GM12878 (cell line): ENCODE data around the gene TMEM150C. TPM values are rescaled to one million over a fixed set of nuclear protein-coding genes. Genes with fewer than 3 reads are reported as not detected.

ENCODE experiments used
- ATAC-seq: fragments of 200-7000 bp; cut with Tn5 transposase; 3 replicates; pipeline ENCODE4 v1.9.1; 2020; ENCODE audit warnings: mild to moderate bottlenecking, moderate library complexity
- BruUV-seq: library from RNA; stranded (reverse); fragments of 400-500 nt; replicated peaks from 2 replicates; lab custom pipeline; 2021; lab: Mats Ljungman, UMichigan
- CTCF ChIA-PET: fragments of 300-600 bp; sonication (Branson Sonifier 250); formaldehyde crosslinking; extraction: SDS; loops from one replicate; lab custom pipeline; 2021; ENCODE audit warnings: inconsistent platforms; lab: Yijun Ruan, JAX
- POLR2A ChIA-PET: fragments of 350-600 bp; formaldehyde crosslinking; extraction: SDS; loops from one replicate; lab custom pipeline; 2021; ENCODE audit warnings: inconsistent platforms; lab: Charles Lee
- RAD21 ChIA-PET: fragments of 300-600 bp; sonication (Branson Sonifier 250); formaldehyde crosslinking; loops from one replicate; lab custom pipeline; 2023; ENCODE audit warnings: antibody characterized with exemption; ENCODE audit not compliant: unreplicated experiment; lab: Charles Lee
- SMC1A ChIA-PET: fragments of 300-600 bp; sonication (Branson Sonifier 250); formaldehyde crosslinking; loops from one replicate; lab custom pipeline; 2023; ENCODE audit not compliant: unreplicated experiment, uncharacterized antibody; lab: Charles Lee
- DNase-seq: peaks from one replicate; pipeline ENCODE4 v3.0.0-alpha.2; 2011; ENCODE audit warnings: low read depth, low spot score
- FAIRE-seq: peaks from 3 replicates; lab custom pipeline; 2011; peaks lifted over from hg19 to GRCh38; lab: Jason Lieb, UNC
- H2AFZ ChIP-seq: 2 replicates; pipeline ENCODE4 v1.6.0; 2011; ENCODE audit warnings: low read depth, low read length, control low read depth; ENCODE audit not compliant: control insufficient read depth
- H3K27ac ChIP-seq: 2 replicates; pipeline ENCODE4 v1.5.1; 2011; ENCODE audit warnings: control low read depth; ENCODE audit not compliant: control insufficient read depth, insufficient read depth
- H3K27me3 ChIP-seq, 2 experiments: replicated peaks in 1 of 2; 2 replicates each; pipeline versions ENCODE4 v1.6.0 to v1.6.1; 2011; ENCODE audit warnings: low read length in 1 of 2; ENCODE audit not compliant: control insufficient read depth in 2 of 2, insufficient read depth in 2 of 2
- H3K36me3 ChIP-seq, 2 experiments: 2 replicates each; pipeline ENCODE4 v1.5.1; 2011; ENCODE audit warnings: low read length in 1 of 2; ENCODE audit not compliant: control insufficient read depth in 2 of 2, insufficient read depth in 2 of 2
- H3K4me1 ChIP-seq: 2 replicates; pipeline ENCODE4 v1.6.1; 2011; ENCODE audit warnings: mild to moderate bottlenecking, low read length, moderate library complexity, mixed read lengths; ENCODE audit not compliant: control insufficient read depth, insufficient read depth
- H3K4me2 ChIP-seq: 2 replicates; pipeline ENCODE4 v1.6.0; 2011; ENCODE audit warnings: control low read depth; ENCODE audit not compliant: control insufficient read depth, insufficient read depth
- H3K4me3 ChIP-seq: fragments of 200-600 bp; sonication (generic); 2 replicates; pipeline ENCODE4 v1.5.1; 2016
- H3K79me2 ChIP-seq: 2 replicates; pipeline ENCODE4 v1.6.0; 2011; ENCODE audit warnings: low read length; ENCODE audit not compliant: control insufficient read depth, insufficient read depth
- H3K9ac ChIP-seq: 2 replicates; pipeline ENCODE4 v1.8.0; 2011; ENCODE audit warnings: low read length, control low read depth, mixed read lengths; ENCODE audit not compliant: control insufficient read depth, insufficient read depth
- H3K9me3 ChIP-seq: replicated peaks from 3 replicates; pipeline ENCODE4 v1.5.1; 2011; ENCODE audit warnings: mild to moderate bottlenecking, low read length; ENCODE audit not compliant: control insufficient read depth, insufficient read depth
- H4K20me1 ChIP-seq: 2 replicates; pipeline ENCODE4 v1.6.0; 2011; ENCODE audit not compliant: control insufficient read depth, insufficient read depth
- CHD2 ChIP-seq: IDR thresholded peaks from 2 replicates; pipeline ENCODE4 v1.6.1; 2011; ENCODE audit warnings: low read depth, low read length, improper control_type of control experiment, borderline replicate concordance
- CREM ChIP-seq: IDR thresholded peaks from 2 replicates; pipeline ENCODE4 v1.6.1; 2014; ENCODE audit warnings: antibody characterized with exemption, low read depth
- CUX1 ChIP-seq: IDR thresholded peaks from 2 replicates; pipeline ENCODE4 v1.6.1; 2012; ENCODE audit warnings: improper control_type of control experiment, low read depth, low read length; ENCODE audit not compliant: insufficient replicate concordance
- ETV6 ChIP-seq, 2 experiments: fragments of 450-650 bp in 1 of 2; IDR thresholded peaks in 1 of 2; conservative IDR thresholded peaks in 1 of 2; 2 replicates each; pipeline ENCODE4 v1.6.1; 2014; ENCODE audit warnings: antibody characterized with exemption in 1 of 2, borderline replicate concordance in 1 of 2, low read depth in 1 of 2, mild to moderate bottlenecking in 1 of 2, moderate library complexity in 1 of 2
- HDAC2 ChIP-seq: fragments of 200-600 bp; sonication (generic); IDR thresholded peaks from 2 replicates; pipeline ENCODE4 v1.6.1; 2017
- IRF3 ChIP-seq: fragments of 450-650 bp; IDR thresholded peaks from 2 replicates; pipeline ENCODE4 v1.6.1; 2014; ENCODE audit warnings: mild to moderate bottlenecking
- JUND ChIP-seq: IDR thresholded peaks from 2 replicates; pipeline ENCODE4 v1.6.1; 2012; ENCODE audit warnings: low read depth, mild to moderate bottlenecking, low read length, improper control_type of control experiment, moderate library complexity
- MLLT1 ChIP-seq: fragments of 450-650 bp; IDR thresholded peaks from 2 replicates; pipeline ENCODE4 v1.6.1; 2016; ENCODE audit warnings: mild to moderate bottlenecking
- NFXL1 ChIP-seq: fragments of 450-650 bp; IDR thresholded peaks from 2 replicates; pipeline ENCODE4 v1.6.1; 2017; ENCODE audit warnings: antibody characterized with exemption, mild to moderate bottlenecking, borderline replicate concordance
- SPI1 ChIP-seq: IDR thresholded peaks from 2 replicates; pipeline ENCODE4 v1.6.1; 2011; ENCODE audit warnings: low read depth, mild to moderate bottlenecking, low read length, moderate library complexity, borderline replicate concordance; ENCODE audit not compliant: insufficient read depth
- TCF12 ChIP-seq: IDR thresholded peaks from 2 replicates; pipeline ENCODE4 v1.6.1; 2011; ENCODE audit warnings: low read depth, mild to moderate bottlenecking, low read length
- USF2 ChIP-seq: IDR thresholded peaks from 2 replicates; pipeline ENCODE4 v1.6.1; 2011; ENCODE audit warnings: low read depth, low read length, improper control_type of control experiment, borderline replicate concordance
- WRNIP1 ChIP-seq: IDR thresholded peaks from 2 replicates; pipeline ENCODE4 v1.6.1; 2011; ENCODE audit warnings: low read depth, low read length, improper control_type of control experiment, borderline replicate concordance
- YY1 ChIP-seq: IDR thresholded peaks from 2 replicates; pipeline ENCODE4 v1.6.1; 2011; ENCODE audit warnings: low read depth, mild to moderate bottlenecking, low read length
- ZZZ3 ChIP-seq: IDR thresholded peaks from 2 replicates; pipeline ENCODE4 v1.6.1; 2011; ENCODE audit warnings: low read depth; ENCODE audit not compliant: control insufficient read depth, insufficient read length
- WGBS: methylation state at CpG from one replicate; pipeline ENCODE4 v1.1.6; 2016; ENCODE audit warnings: low lambda C conversion rate; ENCODE audit not compliant: insufficient replicate concordance, insufficient coverage; ENCODE audit errors: missing lambda C conversion rate; 5-methylcytosine and 5-hydroxymethylcytosine counted together
- in situ Hi-C: fragments of 300-500 bp; cut with MboI; formaldehyde crosslinking; loops from 9 replicates; pipeline ENCODE4 v1.14.3; 2018; ENCODE audit warnings: mixed read lengths
- intact Hi-C: fragments of 100-400 bp; cut with micrococcal nuclease; formaldehyde crosslinking; loops from one replicate; pipeline ENCODE4 v1.14.2; 2022; ENCODE audit not compliant: unreplicated experiment
- polyA plus RNA-seq, 11 experiments: library from polyadenylated mRNA; depleted of rRNA in 4 of 11; unstranded in 6 of 11; stranded (reverse) in 5 of 11; fragments of >200 nt; fragmentation: Nextera tagmentation in 4 of 11; fragmentation: Illumina TruSeq in 1 of 11; extraction: Ambion mirVana in 4 of 11; extraction: Trizol in 1 of 11; gene quantifications; 1 replicate in 1 of 11; 2 replicates in 10 of 11; pipeline versions ENCODE4 v1.2.1 to v1.2.3, GENCODE V29; 2011 to 2016; ENCODE audit warnings: inconsistent platforms in 2 of 11, missing spikeins in 2 of 11, low read depth in 1 of 11
- total RNA-seq, 4 experiments: library from RNA; depleted of rRNA in 3 of 4; stranded (reverse); fragments of >200 nt in 3 of 4; fragmentation: Illumina TruSeq in 1 of 4; extraction: Trizol in 1 of 4; gene quantifications; 2 replicates each; pipeline versions ENCODE4 v1.2.1 to v1.2.3, GENCODE V29; 2013 to 2021

The TMEM150C gene
- total and polyA plus RNA-seq, 10 of the 15 experiments (the other 5 are each of a cell fraction or from before 2014, with no cell fraction given): 0.04 to 0.78 (median 0.13) TPM; not detected in 2

DNA sequence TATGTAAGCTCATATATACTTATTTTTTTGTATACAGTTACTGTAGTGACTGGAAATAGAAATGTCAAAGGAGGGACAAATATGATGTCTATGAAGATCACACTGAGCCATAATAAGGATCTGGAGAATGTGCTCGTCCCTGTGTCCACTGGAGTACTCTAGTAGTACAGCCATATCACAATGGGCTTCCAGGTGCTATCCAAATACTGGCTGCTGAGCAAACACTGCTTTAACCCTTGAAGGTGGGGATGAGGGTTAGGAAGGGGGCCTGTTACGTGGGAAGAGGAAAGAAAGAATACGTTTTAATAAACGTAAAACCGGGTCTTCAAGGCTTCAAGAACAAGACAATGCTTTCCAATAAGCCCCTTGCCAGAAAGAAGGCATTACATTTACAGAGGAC lies 29.8 kb upstream of the TMEM150C start:
- Histone ChIP-seq H3K9me3 (no peaks in the 10 kb centered on the region), H3K79me2 (no peaks in the 10 kb centered on the region), H3K4me1 (no peaks in the 10 kb centered on the region), H2AFZ (no peak overlapping the region), H3K27me3 (0 out of 4 replicates have a peak, but pooled peaks cover 0 to 5% of the 10 kb centered on the region in 2 experiments), H3K4me2 (no peak overlapping the region), H3K27ac (no peak overlapping the region), H3K9ac (no peak overlapping the region), H3K36me3 (no peaks in the 10 kb centered on the region), H4K20me1 (no peaks in the 10 kb centered on the region), H3K4me3 (no peak overlapping the region)
- intact Hi-C loops (no loop called here), in situ Hi-C loops (no loop called here)
- ChIA-PET POLR2A (no interaction called here), CTCF (no interaction called here), RAD21 (no interaction called here), SMC1A (no interaction called here)
- 6% methylated on average over 5 of the region's 5 CpGs for WGBS
- no peak for FAIRE-seq
- no TSS peak for BruUV-seq
- no peak for DNase-seq
- ATAC-seq: no peak
- TF ChIP-seq MLLT1 (no peak), WRNIP1 (no peak), CREM (no peak), USF2 (no peak), CHD2 (no peak), ZZZ3 (no peak), HDAC2 (no peak), IRF3 (no peak), ETV6 (conservative IDR thresholded peaks at IDR 0.05 in 1 of 2, IDR thresholded peaks at IDR 0.05 in 1 of 2; ENCODE audit: borderline replicate concordance in 1 of 2, low read depth in 1 of 2) (no peak), TCF12 (no peak), SPI1 (no peak), CUX1 (no peak), NFXL1 (no peak), JUND (no peak), YY1 (no peak)
